Activated CD4-positive, alpha-beta memory T cell treated with anti-CD3 and anti-CD28 coated beads, Interleukin-2, amount 10 ng/mL, durations not matched to agents 7 days and 5 days (primary cell): ENCODE measurements around the gene LUC7L2. TPM values are rescaled to one million over a fixed set of nuclear protein-coding genes. Genes with fewer than 3 reads are reported as not detected.
A peak's percentile ranks its signal among the peaks of the same experiment; 100 is the strongest.
"Not testable (repeated sequence)": the region's sequence is repeated elsewhere in the genome, so short reads cannot be mapped to it uniquely, and the experiment has no call there.

Experiments used
- CTCF ChIA-PET: fragments of 350-600 bp; sonication (Branson Sonifier 250); formaldehyde crosslinking; loops from one replicate; lab custom pipeline; 2021; ENCODE audit warnings: antibody characterized with exemption, inconsistent platforms; lab: Charles Lee
- POLR2A ChIA-PET: fragments of 350-600 bp; sonication (Branson Sonifier 250); formaldehyde crosslinking; loops from one replicate; lab custom pipeline; 2021; ENCODE audit warnings: antibody characterized with exemption; lab: Charles Lee
- DNase-seq: peaks from one replicate; pipeline ENCODE4 v3.0.0-alpha.2; 2020
- H3K27ac Mint-ChIP-seq: one replicate; pipeline ENCODE4 v1.8.0; 2021; ENCODE audit warnings: mild to moderate bottlenecking, mixed read lengths
- H3K27me3 Mint-ChIP-seq: one replicate; pipeline ENCODE4 v1.8.0; 2021; ENCODE audit warnings: mixed read lengths
- H3K36me3 Mint-ChIP-seq: one replicate; pipeline ENCODE4 v1.8.0; 2021; ENCODE audit warnings: low read depth, mixed read lengths
- H3K4me1 Mint-ChIP-seq: one replicate; pipeline ENCODE4 v1.8.0; 2021; ENCODE audit warnings: mixed read lengths
- H3K4me3 Mint-ChIP-seq: one replicate; pipeline ENCODE4 v1.8.0; 2021; ENCODE audit warnings: mild to moderate bottlenecking, mixed read lengths
- H3K9me3 Mint-ChIP-seq: one replicate; pipeline ENCODE4 v1.8.0; 2021; ENCODE audit warnings: mixed read lengths
- total RNA-seq, 2 experiments: library from RNA; stranded (reverse); gene quantifications; one replicate each; pipeline ENCODE4 v1.2.3, GENCODE V29; 2021

Gene LUC7L2, protein sequence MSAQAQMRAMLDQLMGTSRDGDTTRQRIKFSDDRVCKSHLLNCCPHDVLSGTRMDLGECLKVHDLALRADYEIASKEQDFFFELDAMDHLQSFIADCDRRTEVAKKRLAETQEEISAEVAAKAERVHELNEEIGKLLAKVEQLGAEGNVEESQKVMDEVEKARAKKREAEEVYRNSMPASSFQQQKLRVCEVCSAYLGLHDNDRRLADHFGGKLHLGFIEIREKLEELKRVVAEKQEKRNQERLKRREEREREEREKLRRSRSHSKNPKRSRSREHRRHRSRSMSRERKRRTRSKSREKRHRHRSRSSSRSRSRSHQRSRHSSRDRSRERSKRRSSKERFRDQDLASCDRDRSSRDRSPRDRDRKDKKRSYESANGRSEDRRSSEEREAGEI
- total RNA-seq, result 100 to 1,000 TPM; 106 to 110 TPM

DNA sequence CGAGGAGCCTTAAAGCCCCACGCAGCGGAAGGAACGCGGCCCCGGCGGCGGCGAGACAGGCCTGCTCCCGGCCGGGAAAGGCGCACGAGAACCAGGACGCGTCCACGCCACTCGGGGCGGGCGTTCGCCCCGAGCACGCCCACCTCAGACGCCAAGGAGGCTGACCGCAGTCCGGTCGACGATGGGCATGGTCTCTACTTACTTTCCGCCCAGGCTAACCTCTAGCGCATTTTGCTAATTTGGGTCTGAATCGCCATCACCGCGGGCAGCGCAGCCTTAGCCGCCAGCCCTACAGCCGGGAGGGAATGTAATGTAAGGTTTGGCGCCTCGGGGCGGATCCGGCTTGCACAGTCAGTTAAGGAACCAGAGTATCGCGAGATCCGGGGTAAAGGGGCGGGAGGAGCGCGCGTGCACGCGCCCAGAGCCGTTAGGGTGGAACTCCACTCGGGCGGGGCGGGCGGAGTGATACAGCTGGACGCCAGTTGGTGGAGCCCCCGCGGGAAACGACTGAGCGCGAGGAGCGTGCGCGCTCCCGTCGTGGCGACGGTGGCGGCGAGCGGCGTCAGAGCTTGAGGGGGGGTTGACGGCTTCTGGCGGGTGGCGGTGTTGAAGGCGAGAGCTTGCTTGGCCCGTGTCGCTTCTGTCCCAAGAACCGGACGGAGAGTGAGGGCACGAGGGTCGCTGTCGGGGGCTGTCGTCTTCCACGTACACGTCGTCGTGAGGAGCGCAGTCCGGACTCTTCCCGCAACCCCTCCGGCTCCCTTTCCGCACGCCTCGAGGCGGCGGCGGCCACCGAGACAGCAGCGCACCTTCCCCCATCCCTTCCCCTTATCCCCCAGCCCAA is at the start of gene LUC7L2:
Gene LUC7L2, plus strand, starts transcription at position 529 of the 844 bp plus-strand sequence. CDS start 368 bp downstream, outside the sequence.
- ChIA-PET CTCF (interaction anchor here (0.8 to 2.4 kb wide), 5 partner anchors 11 to 265 kb away, joined by 3 to 11 read pairs (median 4); partner anchors contain the start of gene FMC1), POLR2A (interaction anchor here (0.7 to 3.2 kb wide), 35 partner anchors 11 to 893 kb away, joined by 3 to 57 read pairs (median 4); partner anchors contain the start of genes FMC1 and TBXAS1)
- Mint-ChIP-seq H3K9me3 (no peaks in the 10 kb centered on the region), H3K27me3 (no peaks in the 10 kb centered on the region), H3K4me3 (peak within 1 kb of the TSS; percentile 96), H3K36me3 (peaks cover 40% of the 10 kb centered on the region), H3K4me1 (peaks cover 45% of the 10 kb centered on the region), H3K27ac (peak within 1 kb of the TSS; percentile 100)
- DNase-seq, result peak; percentile 100

DNA sequence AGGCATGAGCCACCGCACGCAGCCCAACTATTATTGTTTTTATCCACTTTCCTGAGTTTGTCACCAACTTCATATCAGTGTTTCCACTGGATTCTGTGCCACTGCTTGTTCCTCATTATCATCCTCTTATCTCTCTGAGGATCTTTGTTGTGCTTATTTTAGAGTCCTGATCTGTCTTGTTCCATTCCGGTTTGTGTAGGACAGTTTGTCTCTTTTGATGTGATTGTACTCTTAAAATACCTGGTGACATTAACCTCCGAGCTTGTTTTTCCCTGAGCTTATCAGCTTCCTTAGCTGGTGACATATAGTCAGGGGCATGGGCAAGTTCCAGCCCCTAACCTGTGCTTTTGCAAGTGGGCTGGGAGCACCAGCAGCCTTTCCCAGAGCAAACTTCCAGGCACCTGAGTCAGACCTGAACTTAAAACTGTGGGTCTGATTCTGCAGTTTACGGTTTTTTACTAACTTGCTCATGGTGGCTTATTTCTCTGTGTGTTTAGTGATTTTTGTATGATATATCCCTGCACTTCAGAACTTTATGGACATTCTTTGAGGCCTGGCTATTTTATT is 41.7 kb upstream of the LUC7L2 start:
- ChIA-PET POLR2A (no interaction called here), CTCF (interaction anchor here (1.7 kb wide), 1 partner anchor 15 kb away, joined by 3 read pairs; no protein-coding TSS in a partner anchor)
- H3K9me3 Mint-ChIP-seq, result no peaks in the 10 kb centered on the region
- H3K4me3 Mint-ChIP-seq, result no peak overlapping the region
- no peak for DNase-seq
- H3K4me1 Mint-ChIP-seq, result no peaks in the 10 kb centered on the region
- no peak overlapping the region for H3K27ac Mint-ChIP-seq
- H3K27me3 Mint-ChIP-seq, result peaks cover 5% of the 10 kb centered on the region
- H3K36me3 Mint-ChIP-seq, result no peaks in the 10 kb centered on the region

GRCh38 chr7:139321071-139321745 is 38.5 kb upstream of the LUC7L2 start:
- ChIA-PET CTCF (interaction anchor here (0.7 to 1.1 kb wide), 3 partner anchors 11 to 36 kb away, joined by 3 to 4 read pairs (median 3); no protein-coding TSS in a partner anchor), POLR2A (interaction anchor here (0.9 kb wide), 1 partner anchor 89 kb away, joined by 3 read pairs; no protein-coding TSS in a partner anchor)
- no peaks in the 10 kb centered on the region for H3K36me3 Mint-ChIP-seq
- no peak for DNase-seq
- no peak overlapping the region for H3K4me3 Mint-ChIP-seq
- no peaks in the 10 kb centered on the region for H3K4me1 Mint-ChIP-seq
- H3K9me3 Mint-ChIP-seq, result no peaks in the 10 kb centered on the region
- H3K27ac Mint-ChIP-seq, result no peak overlapping the region
- peaks cover 5% of the 10 kb centered on the region for H3K27me3 Mint-ChIP-seq

DNA sequence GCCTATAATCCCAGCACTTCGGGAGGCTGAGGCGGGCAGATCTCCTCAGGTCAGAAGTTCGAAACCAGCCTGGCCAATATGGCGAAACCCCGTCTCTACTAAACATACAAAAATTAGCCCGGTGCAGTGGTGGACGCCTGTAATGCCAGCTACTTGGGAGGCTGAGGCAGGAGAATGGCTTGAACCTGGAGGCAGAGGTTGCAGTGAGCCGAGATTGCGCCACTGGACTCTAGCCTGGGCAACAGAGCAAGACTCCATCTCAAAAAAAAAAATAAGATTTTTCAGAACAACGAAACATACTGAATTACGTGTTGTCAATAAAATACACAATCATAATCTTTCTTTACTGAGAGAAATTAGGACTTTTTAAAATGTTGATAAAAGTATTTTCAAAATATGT is 35.0 kb upstream of the LUC7L2 start:
- H3K4me3 Mint-ChIP-seq, H3K27ac Mint-ChIP-seq, POLR2A ChIA-PET, H3K4me1 Mint-ChIP-seq, H3K9me3 Mint-ChIP-seq, H3K36me3 Mint-ChIP-seq, DNase-seq, CTCF ChIA-PET, H3K27me3 Mint-ChIP-seq: not testable (repeated sequence)

- H3K9me3 Mint-ChIP-seq, result peaks cover 2% of the 10 kb centered on the region
- CTCF ChIA-PET, result no interaction called here
- POLR2A ChIA-PET, result interaction anchor here (1.2 kb wide), 1 partner anchor 11 kb away, joined by 5 read pairs; no protein-coding TSS in a partner anchor
- no peaks in the 10 kb centered on the region for H3K27me3 Mint-ChIP-seq
- H3K4me1 Mint-ChIP-seq, result peaks cover 14% of the 10 kb centered on the region
- no peak overlapping the region for H3K4me3 Mint-ChIP-seq
- no peaks in the 10 kb centered on the region for H3K36me3 Mint-ChIP-seq
- no peak for DNase-seq
- no peak overlapping the region for H3K27ac Mint-ChIP-seq
Observed at GRCh38 chr7:139328375-139328774, 31.3 kb upstream of the LUC7L2 start.

GRCh38 chr7:139329119-139329518 is 30.6 kb upstream of the LUC7L2 start:
- H3K9me3 Mint-ChIP-seq, result peaks cover 2% of the 10 kb centered on the region
- peaks cover 14% of the 10 kb centered on the region for H3K4me1 Mint-ChIP-seq
- ChIA-PET POLR2A (interaction anchor here (1.2 kb wide), 1 partner anchor 10 kb away, joined by 5 read pairs; no protein-coding TSS in a partner anchor), CTCF (no interaction called here)
- no peak for DNase-seq
- H3K36me3 Mint-ChIP-seq, result no peaks in the 10 kb centered on the region
- no peaks in the 10 kb centered on the region for H3K27me3 Mint-ChIP-seq
- H3K4me3 Mint-ChIP-seq, result no peak overlapping the region
- no peak overlapping the region for H3K27ac Mint-ChIP-seq

- H3K9me3 Mint-ChIP-seq, result peaks cover 2% of the 10 kb centered on the region
- no peak for DNase-seq
- POLR2A ChIA-PET, result no interaction called here
- no peaks in the 10 kb centered on the region for H3K27me3 Mint-ChIP-seq
- no peak overlapping the region for H3K27ac Mint-ChIP-seq
- CTCF ChIA-PET, result interaction anchor here (0.7 kb wide), 1 partner anchor 9 kb away, joined by 3 read pairs; no protein-coding TSS in a partner anchor
- no peak overlapping the region for H3K4me3 Mint-ChIP-seq
- peaks cover 14% of the 10 kb centered on the region for H3K4me1 Mint-ChIP-seq
- H3K36me3 Mint-ChIP-seq, result no peaks in the 10 kb centered on the region
Observed at GRCh38 chr7:139330333-139331030, 29.2 kb upstream of the LUC7L2 start.

GRCh38 chr7:139332697-139333359 is 26.9 kb upstream of the LUC7L2 start:
- no peak for DNase-seq
- POLR2A ChIA-PET, result no interaction called here
- Mint-ChIP-seq H3K27ac (no peak overlapping the region), H3K27me3 (no peaks in the 10 kb centered on the region), H3K36me3 (no peaks in the 10 kb centered on the region), H3K9me3 (peaks cover 2% of the 10 kb centered on the region), H3K4me3 (no peak overlapping the region), H3K4me1 (peaks cover 14% of the 10 kb centered on the region)
- CTCF ChIA-PET, result interaction anchor here (0.7 to 1.2 kb wide), 4 partner anchors 12 to 43 kb away, joined by 3 to 4 read pairs (median 3); no protein-coding TSS in a partner anchor

DNA sequence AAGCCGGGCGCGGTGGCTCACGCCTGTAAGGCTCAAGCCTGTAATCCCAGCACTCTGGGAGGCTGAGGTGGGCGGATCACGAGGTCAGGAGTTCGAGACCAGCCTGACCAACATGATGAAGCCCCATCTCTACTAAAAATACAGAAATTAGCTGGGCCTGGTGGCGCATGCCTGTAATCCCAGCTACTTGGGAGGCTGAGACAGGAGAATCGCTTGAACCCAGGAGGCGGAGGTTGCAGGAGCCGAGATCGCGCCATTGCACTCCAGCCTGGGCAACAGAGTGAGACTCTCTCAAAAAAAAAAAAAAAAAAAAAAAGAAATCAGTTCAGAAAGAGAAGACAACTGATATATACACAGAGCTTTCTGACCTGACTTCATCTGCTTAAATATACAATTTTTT is 26.3 kb upstream of the LUC7L2 start:
- POLR2A ChIA-PET, H3K9me3 Mint-ChIP-seq, H3K4me3 Mint-ChIP-seq, H3K27me3 Mint-ChIP-seq, DNase-seq, H3K27ac Mint-ChIP-seq, H3K36me3 Mint-ChIP-seq: not testable (repeated sequence)
- H3K4me1 Mint-ChIP-seq, result peaks cover 14% of the 10 kb centered on the region
- CTCF ChIA-PET, result interaction anchor here (0.7 to 1.1 kb wide), 2 partner anchors 16 to 43 kb away, joined by 3 to 4 read pairs; no protein-coding TSS in a partner anchor

DNA sequence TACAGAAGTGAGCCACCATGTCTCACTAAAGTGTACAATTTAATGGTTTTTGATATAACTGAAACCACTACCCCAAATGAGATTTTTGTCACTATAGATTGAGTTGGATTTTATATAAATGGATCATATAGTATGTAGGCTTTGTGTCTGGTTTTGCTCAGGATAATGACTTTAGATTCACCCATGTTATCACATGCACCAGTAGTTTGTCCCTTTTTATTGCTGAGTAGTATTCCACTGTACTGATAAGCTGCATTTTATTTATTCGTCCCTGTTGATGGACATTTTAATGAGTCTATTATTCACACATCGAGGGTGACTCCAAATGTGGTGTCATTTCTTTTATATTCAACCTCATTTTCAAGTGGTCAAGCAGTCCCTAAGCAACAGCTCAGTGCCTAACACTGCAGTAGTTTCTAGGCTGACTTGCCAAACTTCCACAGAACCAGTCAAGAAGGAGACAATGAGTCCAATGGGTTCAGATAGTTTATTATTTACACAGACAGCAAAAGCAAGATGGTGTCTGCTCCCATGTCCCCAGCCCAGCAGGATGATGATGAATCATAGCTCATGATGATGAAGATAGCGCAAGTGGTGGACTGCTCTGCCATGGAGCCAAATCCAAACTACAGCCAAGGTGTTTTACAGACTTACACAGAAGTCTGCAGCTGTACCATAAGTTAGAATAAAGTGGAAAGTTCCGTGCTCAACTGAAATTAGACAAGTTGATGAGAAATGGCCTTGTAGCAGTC is 25.1 kb upstream of the LUC7L2 start:
- CTCF ChIA-PET, result no interaction called here
- Mint-ChIP-seq H3K9me3 (peaks cover 7% of the 10 kb centered on the region), H3K27ac (no peak overlapping the region), H3K27me3 (no peaks in the 10 kb centered on the region), H3K36me3 (peaks cover 2% of the 10 kb centered on the region), H3K4me3 (no peak overlapping the region), H3K4me1 (peaks cover 18% of the 10 kb centered on the region)
- DNase-seq, result no peak
- POLR2A ChIA-PET, result interaction anchor here (1.1 to 1.2 kb wide), 2 partner anchors 25 to 239 kb away, joined by 3 read pairs; partner anchors contain the start of gene LUC7L2
